HG03565 (cell line): ENCODE results near the gene POM121.
"Not testable (repeated sequence)": the region's sequence is repeated elsewhere in the genome, so short reads cannot be mapped to it uniquely, and the experiment has no call there.

Experiments
- ATAC-seq: cut with Tn5 transposase; IDR thresholded peaks from one replicate; pipeline ENCODE4 v1.9.1; 2021; ENCODE audit warnings: mild to moderate bottlenecking, moderate library complexity; ENCODE audit not compliant: unreplicated experiment

The POM121 gene

GRCh38 chr7:72924733-72925545 is at the start of gene POM121:
POM121 (plus strand) TSS chr7:72925095; CDS start chr7:72925122, 27 bp downstream.
- peak; percentile 87 for ATAC-seq

- peak; percentile 98 for ATAC-seq
These were observed 45.7 kb upstream of the POM121 start for GRCh38 chr7:72879079-72879736.

- not testable (repeated sequence) for ATAC-seq
These were observed 45.1 kb upstream of the POM121 start for GRCh38 chr7:72879737-72880215.

GRCh38 chr7:72891750-72892149 is 33.1 kb upstream of the POM121 start:
- ATAC-seq = not testable (repeated sequence)

GRCh38 chr7:72904740-72905139 is 20.2 kb upstream of the POM121 start:
- not testable (repeated sequence) for ATAC-seq

- not testable (repeated sequence) for ATAC-seq
These were observed 16.5 kb upstream of the POM121 start for GRCh38 chr7:72908422-72908821.

GRCh38 chr7:72911395-72911794 is 13.5 kb upstream of the POM121 start:
- not testable (repeated sequence) for ATAC-seq

GRCh38 chr7:72913750-72914149 is 11.1 kb upstream of the POM121 start:
- not testable (repeated sequence) for ATAC-seq

GRCh38 chr7:72914756-72915525 is 10.0 kb upstream of the POM121 start:
- peak; percentile 63 for ATAC-seq

GRCh38 chr7:72919256-72919775 is 5.6 kb upstream of the POM121 start:
- no peak for ATAC-seq

GRCh38 chr7:72924386-72924732 is 536 bp upstream of the POM121 start:
- no peak for ATAC-seq

GRCh38 chr7:72925546-72926120 is 738 bp downstream of the POM121 start:
- ATAC-seq = no peak

GRCh38 chr7:72927791-72928190 is 2.9 kb downstream of the POM121 start:
- not testable (repeated sequence) for ATAC-seq

GRCh38 chr7:72928216-72928615 is 3.3 kb downstream of the POM121 start:
- ATAC-seq = not testable (repeated sequence)

- not testable (repeated sequence) for ATAC-seq
These were observed 17.3 kb downstream of the POM121 start for GRCh38 chr7:72942022-72942705.

GRCh38 chr7:72942956-72943355 is 18.1 kb downstream of the POM121 start:
- not testable (repeated sequence) for ATAC-seq

- ATAC-seq = not testable (repeated sequence)
These were observed 20.0 kb downstream of the POM121 start for GRCh38 chr7:72944937-72945336.

- ATAC-seq = not testable (repeated sequence)
These were observed 20.7 kb downstream of the POM121 start for GRCh38 chr7:72945597-72945996.

- not testable (repeated sequence) for ATAC-seq
These were observed 21.3 kb downstream of the POM121 start for GRCh38 chr7:72946130-72946745.

- ATAC-seq = not testable (repeated sequence)
These were observed 23.8 kb downstream of the POM121 start for GRCh38 chr7:72948714-72949113.
